ENCODE data around the gene PTPRM.

PTPRM gene

GRCh38 chr18:7946734-7947377 lies 379.7 kb downstream of the PTPRM start:
- no peaks in the 10 kb centered on the region for H3K36me3 ChIP-seq (ENCODE audit: insufficient read depth, low read length)
- no peaks in the 10 kb centered on the region for H3K79me2 ChIP-seq (ENCODE audit: insufficient read depth, low read length)
- H3K27ac ChIP-seq (ENCODE audit: low read length), result no peak overlapping the region
- ATAC-seq (ENCODE audit: insufficient read depth, low read depth), result no peak
- H3K4me2 ChIP-seq (ENCODE audit: insufficient read depth, low read length), result no peak overlapping the region
- no peaks in the 10 kb centered on the region for H3K27me3 ChIP-seq (ENCODE audit: insufficient read depth, low read length, poor library complexity)
- DNase-seq, result no peak
- H3K9ac ChIP-seq (ENCODE audit: low read depth, low read length), result no peak overlapping the region
- H2AFZ ChIP-seq (ENCODE audit: low read depth, low read length), result no peak overlapping the region
- no peaks in the 10 kb centered on the region for H3K9me3 ChIP-seq (ENCODE audit: insufficient read depth, low read length, severe bottlenecking)
- H3K4me1 ChIP-seq (ENCODE audit: insufficient read depth, low read length), result no peaks in the 10 kb centered on the region
- no peaks in the 10 kb centered on the region for H4K20me1 ChIP-seq (ENCODE audit: insufficient read depth, low read length)
- no peak overlapping the region for H3K4me3 ChIP-seq (ENCODE audit: low read depth in 1 of 2, low read length in 2 of 2)
- TF ChIP-seq EZH2 (IDR thresholded peaks at IDR 0.05; ENCODE audit: borderline replicate concordance, low read depth, low read length, severe bottlenecking) (no peak), CTCF (IDR thresholded peaks at IDR 0.05; ENCODE audit: borderline replicate concordance, extremely low read depth, low read length, poor library complexity, severe bottlenecking) (no peak)

GRCh38 chr18:7950380-7951136 lies 383.4 kb downstream of the PTPRM start:
- Histone ChIP-seq H4K20me1 (ENCODE audit: insufficient read depth, low read length) (no peaks in the 10 kb centered on the region), H3K9ac (ENCODE audit: low read depth, low read length) (no peak overlapping the region), H3K4me1 (ENCODE audit: insufficient read depth, low read length) (no peaks in the 10 kb centered on the region), H3K27me3 (ENCODE audit: insufficient read depth, low read length, poor library complexity) (no peaks in the 10 kb centered on the region), H3K27ac (ENCODE audit: low read length) (no peak overlapping the region), H2AFZ (ENCODE audit: low read depth, low read length) (no peak overlapping the region), H3K36me3 (ENCODE audit: insufficient read depth, low read length) (no peaks in the 10 kb centered on the region), H3K79me2 (ENCODE audit: insufficient read depth, low read length) (no peaks in the 10 kb centered on the region), H3K9me3 (ENCODE audit: insufficient read depth, low read length, severe bottlenecking) (no peaks in the 10 kb centered on the region), H3K4me2 (ENCODE audit: insufficient read depth, low read length) (no peak overlapping the region), H3K4me3 (ENCODE audit: low read depth in 1 of 2, low read length in 2 of 2) (no peak overlapping the region)
- ATAC-seq (ENCODE audit: insufficient read depth, low read depth) (no peak), DNase-seq (no peak)
- TF ChIP-seq EZH2 (IDR thresholded peaks at IDR 0.05; ENCODE audit: borderline replicate concordance, low read depth, low read length, severe bottlenecking), result no peak

- no peaks in the 10 kb centered on the region for H4K20me1 ChIP-seq (ENCODE audit: insufficient read depth, low read length)
- no peaks in the 10 kb centered on the region for H3K36me3 ChIP-seq (ENCODE audit: insufficient read depth, low read length)
- DNase-seq, result no peak
- H3K27ac ChIP-seq (ENCODE audit: low read length), result no peak overlapping the region
- H3K4me3 ChIP-seq (ENCODE audit: low read depth in 1 of 2, low read length in 2 of 2), result no peak overlapping the region
- H3K4me1 ChIP-seq (ENCODE audit: insufficient read depth, low read length), result no peaks in the 10 kb centered on the region
- no peaks in the 10 kb centered on the region for H3K9me3 ChIP-seq (ENCODE audit: insufficient read depth, low read length, severe bottlenecking)
- H2AFZ ChIP-seq (ENCODE audit: low read depth, low read length), result no peak overlapping the region
- no peak overlapping the region for H3K9ac ChIP-seq (ENCODE audit: low read depth, low read length)
- H3K79me2 ChIP-seq (ENCODE audit: insufficient read depth, low read length), result no peaks in the 10 kb centered on the region
- no peaks in the 10 kb centered on the region for H3K27me3 ChIP-seq (ENCODE audit: insufficient read depth, low read length, poor library complexity)
- ATAC-seq (ENCODE audit: insufficient read depth, low read depth), result no peak
- TF ChIP-seq EZH2 (IDR thresholded peaks at IDR 0.05; ENCODE audit: borderline replicate concordance, low read depth, low read length, severe bottlenecking) (no peak), CTCF (IDR thresholded peaks at IDR 0.05; ENCODE audit: borderline replicate concordance, extremely low read depth, low read length, poor library complexity, severe bottlenecking) (no peak)
- no peak overlapping the region for H3K4me2 ChIP-seq (ENCODE audit: insufficient read depth, low read length)
Measured at GRCh38 chr18:7953095-7953958, 386.2 kb downstream of the PTPRM start.

Data from DND-41 (cell line).